ENCODE data around the gene MAPK11. TPM values are rescaled to one million over a fixed set of nuclear protein-coding genes. Genes with fewer than 3 reads are reported as not detected.
A peak's percentile ranks its signal among the peaks of the same experiment; 100 is the strongest.

Gene MAPK11
- polyA plus RNA-seq, 1 donor (not counting 4 experiments of a cell fraction or from before 2014, with no cell fraction given), result 4.6 TPM

- Histone ChIP-seq H3K9me3 (ENCODE audit: control insufficient read depth, low read depth, low read length) (peaks cover 2% of the 10 kb centered on the region), H2AFZ (ENCODE audit: control insufficient read depth, low read length) (no peak overlapping the region), H3K4me3 (ENCODE audit: control insufficient read depth in 2 of 3, extremely low read depth in 1 of 3, insufficient read depth in 2 of 3, low read depth in 1 of 3, low read length in 3 of 3) (no peak overlapping the region), H3K79me2 (ENCODE audit: control insufficient read depth, insufficient read depth, low read length) (peaks cover 56% of the 10 kb centered on the region), H3K4me2 (ENCODE audit: control insufficient read depth, extremely low read depth, insufficient read depth, low read depth, low read length) (no peak overlapping the region), H3K36me3 (ENCODE audit: control insufficient read depth in 2 of 2, extremely low read depth in 1 of 2, insufficient read depth in 2 of 2, low read length in 2 of 2) (peaks cover 5 to 16% of the 10 kb centered on the region in 2 experiments), H3K4me1 (ENCODE audit: control insufficient read depth, extremely low read depth, insufficient read depth, low read length) (peaks cover 7% of the 10 kb centered on the region), H3K9ac (ENCODE audit: control insufficient read depth, extremely low read depth, insufficient read depth, low read length) (no peak overlapping the region), H3K27me3 (ENCODE audit: control insufficient read depth, extremely low read depth, insufficient read depth, low read length) (no peaks in the 10 kb centered on the region), H3K9me1 (ENCODE audit: control insufficient read depth, extremely low read depth, insufficient read depth, low read length) (no peaks in the 10 kb centered on the region), H4K20me1 (ENCODE audit: control insufficient read depth, extremely low read depth, insufficient read depth, low read length) (peaks cover 12% of the 10 kb centered on the region), H3K27ac (ENCODE audit: control insufficient read depth, insufficient read depth, low read length) (no peak overlapping the region)
- DNase-seq (ENCODE audit: low read depth, low spot score) (no peak), FAIRE-seq (no peak)
- dilution Hi-C loops (cut with MboI; ENCODE audit: extremely low pct_ligation_motif_present, low sequenced_read_pairs), result no loop called here
- no peak for TF ChIP-seq EZH2 (IDR thresholded peaks at IDR 0.05; ENCODE audit: low read length)
- peak; percentile 32 to 62 (median 39) for TF ChIP-seq CTCF (optimal IDR thresholded peaks at IDR 0.05 in 1 of 3, IDR thresholded peaks at IDR 0.05 in 1 of 3, conservative IDR thresholded peaks at IDR 0.05 in 1 of 3; ENCODE audit: extremely low read depth in 1 of 3, insufficient read depth in 2 of 3, low read length in 3 of 3)
Observed at GRCh38 chr22:50236731-50237409, 33.3 kb downstream of the MAPK11 start.

GRCh38 chr22:50233223-50233622, 37.0 kb downstream of the MAPK11 start:
- Histone ChIP-seq H3K9me1 (ENCODE audit: control insufficient read depth, extremely low read depth, insufficient read depth, low read length) (no peaks in the 10 kb centered on the region), H3K4me3 (ENCODE audit: control insufficient read depth in 2 of 3, extremely low read depth in 1 of 3, insufficient read depth in 2 of 3, low read depth in 1 of 3, low read length in 3 of 3) (no peak overlapping the region), H3K79me2 (ENCODE audit: control insufficient read depth, insufficient read depth, low read length) (peaks cover 33% of the 10 kb centered on the region), H3K27ac (ENCODE audit: control insufficient read depth, insufficient read depth, low read length) (no peak overlapping the region), H3K4me1 (ENCODE audit: control insufficient read depth, extremely low read depth, insufficient read depth, low read length) (no peaks in the 10 kb centered on the region), H3K9ac (ENCODE audit: control insufficient read depth, extremely low read depth, insufficient read depth, low read length) (no peak overlapping the region), H3K4me2 (ENCODE audit: control insufficient read depth, extremely low read depth, insufficient read depth, low read depth, low read length) (no peak overlapping the region), H3K9me3 (ENCODE audit: control insufficient read depth, low read depth, low read length) (peaks cover 2% of the 10 kb centered on the region), H4K20me1 (ENCODE audit: control insufficient read depth, extremely low read depth, insufficient read depth, low read length) (peaks cover 8% of the 10 kb centered on the region), H3K27me3 (ENCODE audit: control insufficient read depth, extremely low read depth, insufficient read depth, low read length) (no peaks in the 10 kb centered on the region), H2AFZ (ENCODE audit: control insufficient read depth, low read length) (no peak overlapping the region), H3K36me3 (ENCODE audit: control insufficient read depth in 2 of 2, extremely low read depth in 1 of 2, insufficient read depth in 2 of 2, low read length in 2 of 2) (peaks cover 3 to 10% of the 10 kb centered on the region in 2 experiments)
- dilution Hi-C loops (cut with MboI; ENCODE audit: extremely low pct_ligation_motif_present, low sequenced_read_pairs), result no loop called here
- TF ChIP-seq CTCF (optimal IDR thresholded peaks at IDR 0.05 in 1 of 3, IDR thresholded peaks at IDR 0.05 in 1 of 3, conservative IDR thresholded peaks at IDR 0.05 in 1 of 3; ENCODE audit: extremely low read depth in 1 of 3, insufficient read depth in 2 of 3, low read length in 3 of 3), result no peak
- FAIRE-seq, result no peak
- DNase-seq (ENCODE audit: low read depth, low spot score), result no peak

All from keratinocyte (primary cell).